Nephron progenitor cell (in vitro differentiated cells): ENCODE measurements around the gene MYLK2.
A peak's percentile ranks its signal among the peaks of the same experiment; 100 is the strongest.

ENCODE experiments used
- DNase-seq: peaks from one replicate; pipeline ENCODE4 v3.0.0; 2021
- H3K27ac Mint-ChIP-seq: 2 replicates; pipeline ENCODE4 v1.8.0; 2021; ENCODE audit warnings: mild to moderate bottlenecking, moderate library complexity, mixed read lengths
- H3K27me3 Mint-ChIP-seq: 2 replicates; pipeline ENCODE4 v1.8.0; 2021; ENCODE audit warnings: mild to moderate bottlenecking, low read depth, mixed read lengths; ENCODE audit not compliant: poor library complexity
- H3K36me3 Mint-ChIP-seq: 2 replicates; pipeline ENCODE4 v1.8.0; 2021; ENCODE audit warnings: low read depth, mixed read lengths
- H3K4me1 Mint-ChIP-seq: 2 replicates; pipeline ENCODE4 v1.8.0; 2021; ENCODE audit warnings: mixed read lengths
- H3K4me3 Mint-ChIP-seq: 2 replicates; pipeline ENCODE4 v1.8.0; 2021; ENCODE audit warnings: mild to moderate bottlenecking, moderate library complexity, mixed read lengths
- H3K9me3 Mint-ChIP-seq: 2 replicates; pipeline ENCODE4 v1.8.0; 2021; ENCODE audit warnings: mild to moderate bottlenecking, moderate library complexity, mixed read lengths
- TF ChIP-seq, protein P1 (sequence below): fragments of 200-600 bp; sonication (generic); IDR thresholded peaks from 2 replicates; pipeline ENCODE4 v1.5.0; 2021; ENCODE audit warnings: antibody characterized with exemption

The MYLK2 gene

DNA sequence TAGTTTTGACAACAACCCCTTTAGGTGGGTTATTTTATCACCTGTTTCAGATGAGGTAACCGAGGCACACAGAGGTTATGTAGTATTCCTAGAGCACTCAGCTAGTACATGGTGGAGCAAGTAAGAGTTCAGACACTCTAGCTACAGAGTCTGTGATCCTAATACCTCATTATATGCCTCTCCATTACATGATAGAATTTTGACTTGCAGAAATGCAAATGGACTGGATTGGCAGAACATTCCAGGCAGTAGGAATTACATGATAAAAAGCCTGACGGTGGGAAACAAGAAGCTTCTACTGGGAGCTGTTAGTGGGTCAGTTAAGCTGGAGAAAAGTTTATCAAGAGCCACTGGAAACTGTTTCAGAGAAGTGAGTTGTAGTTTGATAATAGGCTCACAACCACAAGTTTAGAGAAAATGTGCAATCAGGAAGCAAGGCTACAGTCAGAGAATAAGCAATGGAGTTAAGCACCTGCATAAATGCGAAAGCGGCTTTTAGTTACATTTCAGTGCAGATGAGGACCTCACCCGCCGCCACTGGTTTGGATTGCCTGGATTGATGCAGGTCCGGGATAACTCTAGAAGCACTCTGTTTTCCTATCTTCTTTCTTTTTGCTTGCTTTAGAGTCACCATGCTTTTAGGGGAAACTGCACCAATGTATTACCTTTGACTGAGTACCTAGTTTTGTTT is 34.7 kb upstream of the MYLK2 start:
- DNase-seq: no peak
- H3K27me3 Mint-ChIP-seq: no peaks in the 10 kb centered on the region
- H3K4me1 Mint-ChIP-seq: peaks cover 8% of the 10 kb centered on the region
- H3K4me3 Mint-ChIP-seq: no peak overlapping the region
- peaks cover 80% of the 10 kb centered on the region for H3K36me3 Mint-ChIP-seq
- no peaks in the 10 kb centered on the region for H3K9me3 Mint-ChIP-seq
- TF ChIP-seq, protein P1, sequence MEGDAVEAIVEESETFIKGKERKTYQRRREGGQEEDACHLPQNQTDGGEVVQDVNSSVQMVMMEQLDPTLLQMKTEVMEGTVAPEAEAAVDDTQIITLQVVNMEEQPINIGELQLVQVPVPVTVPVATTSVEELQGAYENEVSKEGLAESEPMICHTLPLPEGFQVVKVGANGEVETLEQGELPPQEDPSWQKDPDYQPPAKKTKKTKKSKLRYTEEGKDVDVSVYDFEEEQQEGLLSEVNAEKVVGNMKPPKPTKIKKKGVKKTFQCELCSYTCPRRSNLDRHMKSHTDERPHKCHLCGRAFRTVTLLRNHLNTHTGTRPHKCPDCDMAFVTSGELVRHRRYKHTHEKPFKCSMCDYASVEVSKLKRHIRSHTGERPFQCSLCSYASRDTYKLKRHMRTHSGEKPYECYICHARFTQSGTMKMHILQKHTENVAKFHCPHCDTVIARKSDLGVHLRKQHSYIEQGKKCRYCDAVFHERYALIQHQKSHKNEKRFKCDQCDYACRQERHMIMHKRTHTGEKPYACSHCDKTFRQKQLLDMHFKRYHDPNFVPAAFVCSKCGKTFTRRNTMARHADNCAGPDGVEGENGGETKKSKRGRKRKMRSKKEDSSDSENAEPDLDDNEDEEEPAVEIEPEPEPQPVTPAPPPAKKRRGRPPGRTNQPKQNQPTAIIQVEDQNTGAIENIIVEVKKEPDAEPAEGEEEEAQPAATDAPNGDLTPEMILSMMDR: no peak
- H3K27ac Mint-ChIP-seq: no peak overlapping the region

- H3K36me3 Mint-ChIP-seq: peaks cover 75% of the 10 kb centered on the region
- H3K9me3 Mint-ChIP-seq: no peaks in the 10 kb centered on the region
- peaks cover 8% of the 10 kb centered on the region for H3K4me1 Mint-ChIP-seq
Measured at GRCh38 chr20:31785089-31785488, 34.1 kb upstream of the MYLK2 start.

DNA sequence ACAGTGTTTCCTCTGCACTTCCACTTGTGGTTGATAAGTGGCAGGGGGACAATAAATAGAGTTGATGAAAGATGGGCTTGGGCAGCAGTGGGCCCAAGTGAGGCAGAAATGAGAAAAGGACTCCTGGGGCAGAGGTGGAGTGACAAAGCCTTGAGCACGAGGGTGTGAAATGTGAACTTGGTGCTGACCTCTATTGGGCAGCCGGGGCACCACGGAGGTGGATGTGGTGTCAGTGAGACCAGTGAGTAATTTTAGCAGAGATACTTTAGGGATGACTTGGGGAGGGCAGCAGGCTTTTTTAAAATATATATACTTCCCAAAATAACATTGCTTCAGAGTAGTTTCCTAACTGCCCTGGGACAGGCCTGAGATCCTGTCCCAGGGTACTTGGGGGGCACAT is 30.6 kb upstream of the MYLK2 start:
- TF ChIP-seq, protein P1: no peak
- Mint-ChIP-seq H3K4me3 (no peak overlapping the region), H3K27ac (peak overlapping the region; percentile 44), H3K9me3 (no peaks in the 10 kb centered on the region), H3K36me3 (peaks cover 65% of the 10 kb centered on the region), H3K27me3 (no peaks in the 10 kb centered on the region), H3K4me1 (peaks cover 8% of the 10 kb centered on the region)
- DNase-seq: no peak

More at GRCh38 chr20:31785089-31785488, 34.1 kb upstream of the MYLK2 start:
- Mint-ChIP-seq H3K27ac (no peak overlapping the region), H3K4me3 (no peak overlapping the region), H3K27me3 (no peaks in the 10 kb centered on the region)
- no peak for DNase-seq
- TF ChIP-seq, protein P1: no peak

DNA sequence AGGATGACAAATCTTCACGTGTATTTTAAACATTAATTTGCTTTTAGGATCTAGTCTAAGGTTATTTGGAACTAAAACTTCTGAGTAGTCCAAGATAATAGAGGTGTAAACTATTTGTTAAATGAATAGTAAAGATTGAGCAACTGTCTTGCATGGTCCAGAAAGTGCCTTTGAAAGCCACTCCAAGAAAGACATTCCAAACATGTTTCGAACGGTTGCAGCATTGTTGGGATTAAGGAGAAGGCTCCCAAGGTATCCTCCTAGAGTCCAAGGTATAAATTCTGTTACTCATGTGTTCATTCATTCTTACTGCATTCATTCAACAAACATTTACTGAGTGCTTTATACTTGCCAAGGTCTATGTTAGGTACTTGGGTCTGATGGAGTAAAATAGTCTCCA is 28.8 kb upstream of the MYLK2 start:
- H3K36me3 Mint-ChIP-seq: peaks cover 65% of the 10 kb centered on the region
- no peaks in the 10 kb centered on the region for H3K27me3 Mint-ChIP-seq
- H3K4me1 Mint-ChIP-seq: peaks cover 8% of the 10 kb centered on the region
- H3K9me3 Mint-ChIP-seq: no peaks in the 10 kb centered on the region
- no peak for DNase-seq
- H3K4me3 Mint-ChIP-seq: no peak overlapping the region
- H3K27ac Mint-ChIP-seq: no peak overlapping the region
- TF ChIP-seq, protein P1: no peak

DNA sequence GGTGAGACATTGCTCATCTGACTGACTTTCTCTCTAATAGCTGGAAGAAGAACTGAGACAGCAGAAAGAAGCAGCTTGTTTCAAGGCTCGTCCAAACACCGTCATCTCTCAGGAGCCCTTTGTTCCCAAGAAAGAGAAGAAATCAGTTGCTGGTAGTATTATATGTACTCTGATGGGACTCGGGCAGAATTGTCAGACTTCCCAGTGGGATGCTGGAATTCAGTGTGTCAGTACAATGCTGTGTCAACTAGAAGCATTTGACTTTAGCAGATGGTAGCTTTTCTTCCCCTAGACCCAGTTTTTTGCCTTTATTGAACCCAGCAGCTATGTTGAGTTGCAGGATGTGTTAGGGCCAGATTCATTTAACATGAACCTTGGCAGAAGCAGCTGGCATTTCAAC is 21.8 kb upstream of the MYLK2 start:
- TF ChIP-seq, protein P1: no peak

DNA sequence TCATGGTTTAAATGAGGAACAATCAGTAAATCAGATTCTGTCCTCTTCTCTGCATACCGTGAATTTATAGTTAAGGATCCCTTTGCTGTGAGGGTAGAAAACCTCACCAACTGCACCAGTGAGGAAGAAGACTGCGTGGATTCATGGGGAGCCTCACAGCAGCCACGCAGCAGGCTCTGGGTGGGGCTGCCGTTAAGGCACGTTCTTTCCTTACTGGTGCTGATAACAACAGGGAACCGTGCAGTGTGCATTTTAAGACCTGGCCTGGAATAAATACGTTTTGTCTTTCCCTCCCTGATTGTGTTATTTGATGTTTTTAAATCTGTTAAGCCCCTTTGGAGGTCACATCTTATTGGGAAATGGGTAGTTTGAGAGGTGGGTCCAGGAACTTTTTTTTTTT is 17.6 kb upstream of the MYLK2 start:
- no peak overlapping the region for H3K27ac Mint-ChIP-seq
- peaks cover 6% of the 10 kb centered on the region for H3K27me3 Mint-ChIP-seq
- no peaks in the 10 kb centered on the region for H3K9me3 Mint-ChIP-seq
- DNase-seq: no peak
- peaks cover 81% of the 10 kb centered on the region for H3K36me3 Mint-ChIP-seq
- H3K4me3 Mint-ChIP-seq: no peak overlapping the region
- H3K4me1 Mint-ChIP-seq: peaks cover 13% of the 10 kb centered on the region
- TF ChIP-seq, protein P1: no peak

More for the DNA sequence above, 21.8 kb upstream of the MYLK2 start:
- no peak for DNase-seq
- H3K36me3 Mint-ChIP-seq: peaks cover 87% of the 10 kb centered on the region
- no peaks in the 10 kb centered on the region for H3K9me3 Mint-ChIP-seq
- peaks cover 2% of the 10 kb centered on the region for H3K27me3 Mint-ChIP-seq
- no peak overlapping the region for H3K27ac Mint-ChIP-seq
- H3K4me3 Mint-ChIP-seq: no peak overlapping the region
- H3K4me1 Mint-ChIP-seq: no peaks in the 10 kb centered on the region
